GM12801 (cell line): ENCODE data around the gene RAD51B.

Experiments used
- CTCF ChIP-seq: IDR thresholded peaks from one replicate; pipeline ENCODE4 v1.5.1; 2011; ENCODE audit warnings: control low read depth; ENCODE audit not compliant: insufficient read length; ENCODE audit errors: extremely low read depth

The RAD51B gene

GRCh38 chr14:68606176-68606575 is 786.6 kb downstream of the RAD51B start:
- TF ChIP-seq CTCF, result no peak

- TF ChIP-seq CTCF, result no peak
Measured at GRCh38 chr14:68606644-68607043, 787.1 kb downstream of the RAD51B start.

- TF ChIP-seq CTCF, result no peak
Measured at GRCh38 chr14:68607081-68607866, 787.7 kb downstream of the RAD51B start.

- TF ChIP-seq CTCF, result no peak
Measured at GRCh38 chr14:68607867-68608573, 788.4 kb downstream of the RAD51B start.

GRCh38 chr14:68608574-68608962 is 789.0 kb downstream of the RAD51B start:
- TF ChIP-seq CTCF, result no peak

- TF ChIP-seq CTCF, result no peak
Measured at GRCh38 chr14:68609012-68609411, 789.4 kb downstream of the RAD51B start.

- TF ChIP-seq CTCF, result no peak
Measured at GRCh38 chr14:68610251-68610793, 790.7 kb downstream of the RAD51B start.
